Psoas muscle (tissue), 8 donors: ENCODE results near the gene PARP11. TPM values are rescaled to one million over a fixed set of nuclear protein-coding genes. Genes with fewer than 3 reads are reported as not detected.

Source experiments
- ATAC-seq, 4 donors: fragments of 200-7000 bp; cut with Tn5 transposase; one replicate each; pipeline ENCODE4 v1.9.1; 2020; ENCODE audit warnings: moderate library complexity in 3 of 4, mild to moderate bottlenecking in 2 of 4
- DNase-seq, 2 donors: peaks; one replicate each; pipeline ENCODE4 v3.0.0-alpha.2; 2020
- H3K27ac ChIP-seq: fragments of 200-600 bp; one replicate; pipeline ENCODE4 v1.8.0; 2022
- H3K27me3 ChIP-seq, 3 donors: fragments of 200-600 bp in 1 of 3; one replicate each; pipeline versions ENCODE4 v1.6.1 to v1.8.0; 2013 to 2022; ENCODE audit warnings: low read length in 2 of 3, mild to moderate bottlenecking in 2 of 3, moderate library complexity in 1 of 3; ENCODE audit not compliant: insufficient read depth in 3 of 3
- H3K36me3 ChIP-seq, 2 donors: fragments of 200-600 bp in 1 of 2; one replicate each; pipeline versions ENCODE4 v1.6.1 to v1.8.0; 2013 to 2022; ENCODE audit warnings: low read depth in 1 of 2, mild to moderate bottlenecking in 1 of 2, moderate library complexity in 1 of 2; ENCODE audit not compliant: insufficient read depth in 1 of 2
- H3K4me1 ChIP-seq: fragments of 200-600 bp; one replicate; pipeline ENCODE4 v1.8.0; 2022
- H3K4me3 ChIP-seq: fragments of 200-600 bp; one replicate; pipeline ENCODE4 v1.8.0; 2022; ENCODE audit warnings: mild to moderate bottlenecking
- H3K9me3 ChIP-seq: fragments of 200-600 bp; one replicate; pipeline ENCODE4 v1.8.0; 2022
- CTCF ChIP-seq: fragments of 200-600 bp; IDR thresholded peaks from one replicate; pipeline ENCODE4 v1.8.0; 2022; ENCODE audit warnings: antibody characterized with exemption
- whole genome bisulfite sequencing, 3 donors: extraction: QIAGEN DNeasy Blood & Tissue Kit; methylation state at CpG; one replicate each; pipeline versions ENCODE4 v1.1.6 to v1.1.7; 2013; 5-methylcytosine and 5-hydroxymethylcytosine counted together
- intact Hi-C, 2 donors: fragments of 100-400 bp; cut with DNase I; formaldehyde crosslinking; loops; one replicate each; pipeline versions ENCODE4 v1.11.0 to v1.14.2; 2022
- polyA plus RNA-seq, 3 donors: library from polyadenylated mRNA; stranded (reverse); fragments of 200-250 nt; gene quantifications; one replicate each; pipeline ENCODE4 v1.2.3, GENCODE V29; 2013
- total RNA-seq, 4 donors: library from RNA; stranded (reverse); fragmentation: NEBNext Ultra II Directional in 2 of 4; extraction: Animal tissue kit (Norgen Biotek cat#: 25700) in 2 of 4; gene quantifications; one replicate each; pipeline versions ENCODE4 v1.2.1 to v1.2.4, GENCODE V29; 2021 to 2023
- donor health status: healthy with polysubstance abuse.
- donor health status: DM: no; HTN: no; CAD: no; lungs with moderate emphysema.
- donor health status: Bipolar disorder and iron deficiency.
- donor health status: healthy.
- donor health status: DM: yes; HTN: yes; CAD: no.
- donor health status: DM: no; HTN: no; CAD: no.
- donor health status: DM: no; HTN: no; CAD: no.
- donor health status: DM: yes; HTN: yes; CAD: no.

The PARP11 gene
- total and polyA plus RNA-seq, 7 donors, result 0.83 to 4.0 (median 2.6) TPM

- Histone ChIP-seq H3K27me3 (peaks cover 0 to 15% (median 0%) of the 10 kb centered on the region in 3 donors), H3K4me3 (no peak overlapping the region), H3K36me3 (no peaks in the 10 kb centered on the region), H3K9me3 (no peaks in the 10 kb centered on the region), H3K27ac (no peak overlapping the region), H3K4me1 (no peaks in the 10 kb centered on the region)
- intact Hi-C loops, result no loop called here
- ATAC-seq (no peak), DNase-seq (no peak)
- 41 to 53% (median 45%) methylated on average over 5 of the region's 5 CpGs for WGBS, 3 donors
- no peak for TF ChIP-seq CTCF
Observed at GRCh38 chr12:3905664-3906063, 32.5 kb upstream of the PARP11 start.

- no peak for TF ChIP-seq CTCF
- peaks cover 0 to 15% (median 0%) of the 10 kb centered on the region in 3 donors for H3K27me3 ChIP-seq
- H3K27ac ChIP-seq, result no peak overlapping the region
- ATAC-seq (no peak), DNase-seq (no peak)
- WGBS, 3 donors, result 31 to 45% (median 35%) methylated on average over 2 of the region's 2 CpGs
- intact Hi-C loops, result no loop called here
- no peaks in the 10 kb centered on the region for H3K36me3 ChIP-seq
- no peak overlapping the region for H3K4me3 ChIP-seq
- H3K4me1 ChIP-seq, result no peaks in the 10 kb centered on the region
- no peaks in the 10 kb centered on the region for H3K9me3 ChIP-seq
Observed at GRCh38 chr12:3904999-3905398, 31.8 kb upstream of the PARP11 start.

GRCh38 chr12:3902921-3903320 is 29.7 kb upstream of the PARP11 start:
- H3K4me3 ChIP-seq, result no peak overlapping the region
- no peak overlapping the region for H3K27ac ChIP-seq
- intact Hi-C loops, result no loop called here
- TF ChIP-seq CTCF, result no peak
- H3K9me3 ChIP-seq, result no peaks in the 10 kb centered on the region
- H3K4me1 ChIP-seq, result no peaks in the 10 kb centered on the region
- DNase-seq (no peak), ATAC-seq (no peak)
- H3K27me3 ChIP-seq, result peaks cover 0 to 12% (median 0%) of the 10 kb centered on the region in 3 donors
- H3K36me3 ChIP-seq, result no peaks in the 10 kb centered on the region

- Histone ChIP-seq H3K36me3 (no peaks in the 10 kb centered on the region), H3K27me3 (peaks cover 0 to 12% (median 0%) of the 10 kb centered on the region in 3 donors)
- TF ChIP-seq CTCF, result no peak
Observed at GRCh38 chr12:3901116-3901515, 27.9 kb upstream of the PARP11 start.

GRCh38 chr12:3898756-3899155 is 25.6 kb upstream of the PARP11 start:
- H3K9me3 ChIP-seq, result no peaks in the 10 kb centered on the region
- intact Hi-C loops, result no loop called here
- H3K4me1 ChIP-seq, result no peaks in the 10 kb centered on the region
- no peak for TF ChIP-seq CTCF
- no peak overlapping the region for H3K27ac ChIP-seq
- DNase-seq (no peak), ATAC-seq (no peak)
- H3K36me3 ChIP-seq, result no peaks in the 10 kb centered on the region
- WGBS, 3 donors, result 87 to 96% (median 91%) methylated on average over 3 of the region's 3 CpGs
- H3K4me3 ChIP-seq, result no peak overlapping the region
- H3K27me3 ChIP-seq, result peaks cover 0 to 13% (median 0%) of the 10 kb centered on the region in 3 donors

More at GRCh38 chr12:3901116-3901515, 27.9 kb upstream of the PARP11 start:
- no peak for ATAC-seq
- Histone ChIP-seq H3K27ac (no peak overlapping the region), H3K4me3 (no peak overlapping the region), H3K9me3 (no peaks in the 10 kb centered on the region), H3K4me1 (no peaks in the 10 kb centered on the region)
- DNase-seq, result no peak
- intact Hi-C loops, result no loop called here
